ENCODE results near the gene EIF4G3. TPM values are rescaled to one million over a fixed set of nuclear protein-coding genes. Genes with fewer than 3 reads are reported as not detected.

EIF4G3 gene
- total and polyA plus RNA-seq, 9 of the 15 experiments (the other 6 are each of a cell fraction or from before 2014, with no cell fraction given) = 6.7 to 40.5 (median 32.1) TPM

DNA sequence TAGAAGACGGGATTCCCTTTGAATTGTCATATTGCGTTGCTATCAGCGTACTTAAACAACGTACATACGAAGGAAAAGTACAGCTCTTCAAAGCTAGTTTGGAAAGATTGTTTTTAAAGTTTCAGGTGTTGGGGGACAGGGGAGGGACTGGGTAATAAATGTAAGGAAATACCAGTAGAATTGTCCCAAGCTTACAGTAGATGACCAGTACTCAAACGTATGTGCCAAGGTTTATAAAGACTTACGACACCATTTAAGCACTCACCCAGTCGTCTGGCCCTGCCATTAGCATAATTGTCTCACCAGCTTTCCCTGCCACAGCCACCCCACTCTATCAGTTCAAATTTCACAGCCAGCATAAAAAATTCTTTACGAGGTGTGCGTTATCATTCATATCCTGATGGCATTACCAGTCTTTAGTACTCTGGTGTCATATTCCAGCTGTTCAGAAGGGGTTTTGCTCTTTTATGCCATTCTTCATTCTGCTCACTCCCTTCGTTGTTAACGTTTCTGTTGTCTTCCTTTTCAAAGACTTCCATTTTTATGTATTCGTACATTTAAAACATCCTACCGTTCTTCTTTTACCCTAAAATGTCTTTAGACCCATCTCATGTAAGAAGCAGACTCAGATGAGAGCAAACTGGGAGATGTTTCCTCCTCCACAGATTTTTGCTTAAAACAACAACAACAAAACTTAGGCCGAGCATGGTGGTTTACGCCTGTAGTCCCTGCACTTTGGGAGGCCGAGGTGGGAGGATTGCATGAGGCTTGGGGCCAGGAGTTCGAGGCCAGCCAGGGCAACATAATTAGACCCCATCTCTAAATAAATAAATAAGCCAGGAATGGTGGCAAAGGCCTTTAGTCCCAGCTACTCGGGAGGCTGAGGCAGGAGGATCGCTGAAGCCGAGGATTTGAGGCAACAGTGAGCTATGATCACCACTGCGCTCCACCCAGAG is 388.6 kb downstream of the EIF4G3 start:
- in situ Hi-C loops (cut with MboI) (no loop called here), intact Hi-C loops (cut with micrococcal nuclease) (loop anchor here (5.0 kb wide), 1 partner anchor 389 kb away; the partner anchor contains the start of gene EIF4G3)
- BruUV-seq (replicated peaks) = no TSS peak
- Histone ChIP-seq H3K4me1 (replicated peaks in 1 of 2; ENCODE audit: control insufficient read depth in 2 of 2, insufficient read depth in 2 of 2, low read length in 2 of 2) (peaks cover 18 to 26% of the 10 kb centered on the region in 2 experiments), H3K36me3 (ENCODE audit: control insufficient read depth, insufficient read depth, low read length) (peaks cover 25% of the 10 kb centered on the region; the same call in 2 of the 3 replicates), H3K9ac (ENCODE audit: insufficient read depth in 1 of 2, low read depth in 2 of 2, low read length in 2 of 2) (peak overlapping the region; percentile 98 to 99), H2AFZ (ENCODE audit: low read depth, low read length) (peak overlapping the region; percentile 99), H3K9me3 (replicated peaks; ENCODE audit: control insufficient read depth, insufficient read depth, low read depth, low read length) (no peaks in the 10 kb centered on the region), H3K27ac (ENCODE audit: extremely low read depth, low read depth, low read length) (peak overlapping the region; percentile 99), H4K20me1 (replicated peaks; ENCODE audit: control insufficient read depth, insufficient read depth, low read length) (peaks cover 19% of the 10 kb centered on the region), H3K79me2 (ENCODE audit: control insufficient read depth, insufficient read depth, low read length) (peaks cover 46% of the 10 kb centered on the region), H3K4me2 (ENCODE audit: insufficient read depth, low read length) (peak overlapping the region; percentile 88), H3K9me1 (ENCODE audit: control insufficient read depth, insufficient read depth, low read length) (no peaks in the 10 kb centered on the region), H3K4me3 (peak overlapping the region; percentile 99), H3K27me3 (ENCODE audit: control insufficient read depth in 2 of 2, insufficient read depth in 2 of 2, low read length in 2 of 2) (no peaks in the 10 kb centered on the region)
- ATAC-seq (no peak), DNase-seq (ENCODE audit: extremely low read depth in 1 of 4, low spot score in 3 of 4) (peak; percentile 30 to 66 (median 51)), FAIRE-seq (peak; percentile 42)
- 41% methylated on average over 22 of the region's 22 CpGs for WGBS (ENCODE audit: insufficient coverage, low coverage, missing lambda C conversion rate)
- ChIA-PET POLR2A (interaction anchor here (1.0 to 9.7 kb wide), 12 partner anchors 9 to 117 kb away, joined by 3 to 79 read pairs (median 5); no protein-coding TSS in a partner anchor), CTCF (ENCODE audit: low intra/inter-chr PET ratio) (no interaction called here)
- TF ChIP-seq CHD2 (IDR thresholded peaks at IDR 0.05; ENCODE audit: low read depth, low read length) (no peak), DACH1 (IDR thresholded peaks at IDR 0.05; ENCODE audit: partially characterized antibody) (peak; percentile 45), ARNT (IDR thresholded peaks at IDR 0.05) (0 out of 4 replicates have a peak, but pooled peaks of 1 of the 2 experiments have one; percentile 35), FOXK1 (CRISPR knock-in tag; IDR thresholded peaks at IDR 0.05; ENCODE audit: borderline replicate concordance) (no peak), DPF2 (IDR thresholded peaks at IDR 0.05) (peak; percentile 52), ZNF274 (IDR thresholded peaks at IDR 0.05; ENCODE audit: borderline replicate concordance, low read depth, low read length) (no peak)
- TF ChIP-seq, protein P1, sequence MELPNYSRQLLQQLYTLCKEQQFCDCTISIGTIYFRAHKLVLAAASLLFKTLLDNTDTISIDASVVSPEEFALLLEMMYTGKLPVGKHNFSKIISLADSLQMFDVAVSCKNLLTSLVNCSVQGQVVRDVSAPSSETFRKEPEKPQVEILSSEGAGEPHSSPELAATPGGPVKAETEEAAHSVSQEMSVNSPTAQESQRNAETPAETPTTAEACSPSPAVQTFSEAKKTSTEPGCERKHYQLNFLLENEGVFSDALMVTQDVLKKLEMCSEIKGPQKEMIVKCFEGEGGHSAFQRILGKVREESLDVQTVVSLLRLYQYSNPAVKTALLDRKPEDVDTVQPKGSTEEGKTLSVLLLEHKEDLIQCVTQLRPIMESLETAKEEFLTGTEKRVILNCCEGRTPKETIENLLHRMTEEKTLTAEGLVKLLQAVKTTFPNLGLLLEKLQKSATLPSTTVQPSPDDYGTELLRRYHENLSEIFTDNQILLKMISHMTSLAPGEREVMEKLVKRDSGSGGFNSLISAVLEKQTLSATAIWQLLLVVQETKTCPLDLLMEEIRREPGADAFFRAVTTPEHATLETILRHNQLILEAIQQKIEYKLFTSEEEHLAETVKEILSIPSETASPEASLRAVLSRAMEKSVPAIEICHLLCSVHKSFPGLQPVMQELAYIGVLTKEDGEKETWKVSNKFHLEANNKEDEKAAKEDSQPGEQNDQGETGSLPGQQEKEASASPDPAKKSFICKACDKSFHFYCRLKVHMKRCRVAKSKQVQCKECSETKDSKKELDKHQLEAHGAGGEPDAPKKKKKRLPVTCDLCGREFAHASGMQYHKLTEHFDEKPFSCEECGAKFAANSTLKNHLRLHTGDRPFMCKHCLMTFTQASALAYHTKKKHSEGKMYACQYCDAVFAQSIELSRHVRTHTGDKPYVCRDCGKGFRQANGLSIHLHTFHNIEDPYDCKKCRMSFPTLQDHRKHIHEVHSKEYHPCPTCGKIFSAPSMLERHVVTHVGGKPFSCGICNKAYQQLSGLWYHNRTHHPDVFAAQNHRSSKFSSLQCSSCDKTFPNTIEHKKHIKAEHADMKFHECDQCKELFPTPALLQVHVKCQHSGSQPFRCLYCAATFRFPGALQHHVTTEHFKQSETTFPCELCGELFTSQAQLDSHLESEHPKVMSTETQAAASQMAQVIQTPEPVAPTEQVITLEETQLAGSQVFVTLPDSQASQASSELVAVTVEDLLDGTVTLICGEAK (IDR thresholded peaks at IDR 0.05) = peak; percentile 68
- TF ChIP-seq, protein P1 (CRISPR knock-in tag; IDR thresholded peaks at IDR 0.05) = no peak
- TF ChIP-seq, protein P2, sequence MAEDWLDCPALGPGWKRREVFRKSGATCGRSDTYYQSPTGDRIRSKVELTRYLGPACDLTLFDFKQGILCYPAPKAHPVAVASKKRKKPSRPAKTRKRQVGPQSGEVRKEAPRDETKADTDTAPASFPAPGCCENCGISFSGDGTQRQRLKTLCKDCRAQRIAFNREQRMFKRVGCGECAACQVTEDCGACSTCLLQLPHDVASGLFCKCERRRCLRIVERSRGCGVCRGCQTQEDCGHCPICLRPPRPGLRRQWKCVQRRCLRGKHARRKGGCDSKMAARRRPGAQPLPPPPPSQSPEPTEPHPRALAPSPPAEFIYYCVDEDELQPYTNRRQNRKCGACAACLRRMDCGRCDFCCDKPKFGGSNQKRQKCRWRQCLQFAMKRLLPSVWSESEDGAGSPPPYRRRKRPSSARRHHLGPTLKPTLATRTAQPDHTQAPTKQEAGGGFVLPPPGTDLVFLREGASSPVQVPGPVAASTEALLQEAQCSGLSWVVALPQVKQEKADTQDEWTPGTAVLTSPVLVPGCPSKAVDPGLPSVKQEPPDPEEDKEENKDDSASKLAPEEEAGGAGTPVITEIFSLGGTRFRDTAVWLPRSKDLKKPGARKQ (CRISPR knock-in tag; IDR thresholded peaks at IDR 0.05) = peak; percentile 44; the same call in 1 of the 2 replicates

All from K562 (cell line).